Endothelial cell of umbilical vein (primary cell): ENCODE measurements around the gene NFKBIL1. TPM values are rescaled to one million over a fixed set of nuclear protein-coding genes. Genes with fewer than 3 reads are reported as not detected.

Experiments used
- BruUV-seq: library from RNA; stranded (reverse); fragments of 400-500 nt; replicated peaks from 2 replicates; lab custom pipeline; 2021; lab: Mats Ljungman, UMichigan
- CTCF ChIA-PET: fragments of 300-600, 350-600 bp; sonication (Branson Sonifier 250); formaldehyde crosslinking; loops from one replicate; lab custom pipeline; 2021; ENCODE audit warnings: antibody characterized with exemption, inconsistent platforms; lab: Charles Lee
- POLR2A ChIA-PET: fragments of 300-600, 350-600 bp; sonication (Branson Sonifier 250); formaldehyde crosslinking; loops from one replicate; lab custom pipeline; 2021; ENCODE audit warnings: antibody characterized with exemption, inconsistent platforms; lab: Charles Lee
- DNase-seq: peaks from one replicate; pipeline ENCODE4 v3.0.0-alpha.2; 2011; ENCODE audit warnings: low read depth, low spot score
- FAIRE-seq: peaks from 2 replicates; lab custom pipeline; 2011; peaks lifted over from hg19 to GRCh38; lab: Jason Lieb, UNC
- H2AFZ ChIP-seq: 2 replicates; pipeline ENCODE4 v1.6.0; 2012; ENCODE audit warnings: low read depth, low read length, control low read depth, inconsistent platforms
- H3K27ac ChIP-seq: 2 replicates; pipeline ENCODE4 v1.5.1; 2011; ENCODE audit warnings: low read depth, mild to moderate bottlenecking, control low read depth, low read length, moderate library complexity; ENCODE audit not compliant: insufficient read depth
- H3K27me3 ChIP-seq, 2 experiments: 2 replicates each; pipeline versions ENCODE4 v1.6.0 to v1.6.1; 2011; ENCODE audit warnings: low read length in 2 of 2, mixed read lengths in 1 of 2; ENCODE audit not compliant: control insufficient read depth in 2 of 2, insufficient read depth in 2 of 2
- H3K36me3 ChIP-seq, 2 experiments: 2 replicates in 1 of 2; 3 replicates in 1 of 2; pipeline ENCODE4 v1.5.1; 2011; ENCODE audit warnings: low read length in 2 of 2, mild to moderate bottlenecking in 1 of 2, moderate library complexity in 1 of 2; ENCODE audit not compliant: control insufficient read depth in 2 of 2, insufficient read depth in 2 of 2; ENCODE audit errors: extremely low read depth in 1 of 2
- H3K4me1 ChIP-seq: 3 replicates; pipeline ENCODE4 v1.5.1; 2011; ENCODE audit warnings: mild to moderate bottlenecking, low read length; ENCODE audit not compliant: control insufficient read depth, insufficient read depth; ENCODE audit errors: extremely low read depth
- H3K4me2 ChIP-seq: 2 replicates; pipeline ENCODE4 v1.6.1; 2011; ENCODE audit warnings: low read length, control low read depth, mixed read lengths; ENCODE audit not compliant: insufficient read depth
- H3K4me3 ChIP-seq, 3 experiments: fragments of 200-600 bp in 1 of 3; sonication (generic), shearing (Covaris generic) in 1 of 3; replicated peaks in 1 of 3; 2 replicates each; pipeline ENCODE4 v1.5.1; 2011 to 2016; ENCODE audit warnings: control low read depth in 3 of 3, low read length in 3 of 3, mild to moderate bottlenecking in 2 of 3, inconsistent platforms in 1 of 3, low read depth in 1 of 3, moderate library complexity in 1 of 3; ENCODE audit not compliant: insufficient read depth in 1 of 3
- H3K79me2 ChIP-seq: 2 replicates; pipeline ENCODE4 v1.6.0; 2012; ENCODE audit warnings: low read length, inconsistent platforms; ENCODE audit not compliant: control insufficient read depth, insufficient read depth
- H3K9ac ChIP-seq: replicated peaks from 2 replicates; pipeline ENCODE3; 2011; ENCODE audit warnings: low read length, control low read depth; ENCODE audit not compliant: insufficient read depth; ENCODE audit errors: extremely low read depth
- H3K9me1 ChIP-seq: replicated peaks from 3 replicates; pipeline ENCODE4 v1.6.0; 2011; ENCODE audit warnings: mild to moderate bottlenecking, low read length; ENCODE audit not compliant: control insufficient read depth, insufficient read depth; ENCODE audit errors: extremely low read depth
- H3K9me3 ChIP-seq: replicated peaks from 2 replicates; pipeline ENCODE4 v1.5.1; 2012; ENCODE audit warnings: low read length, inconsistent platforms; ENCODE audit not compliant: control insufficient read depth, insufficient read depth
- H4K20me1 ChIP-seq: replicated peaks from 2 replicates; pipeline ENCODE3; 2011; ENCODE audit warnings: mild to moderate bottlenecking, low read length; ENCODE audit not compliant: control insufficient read depth, insufficient read depth; ENCODE audit errors: extremely low read depth
- CTCF ChIP-seq, 2 donors: IDR thresholded peaks; 1 replicate in 1 of 2; 2 replicates in 1 of 2; pipeline ENCODE4 v1.5.1; 2011; ENCODE audit warnings: low read length in 2 of 2, mild to moderate bottlenecking in 2 of 2, moderate library complexity in 2 of 2, control low read depth in 1 of 2, inconsistent platforms in 1 of 2, low read depth in 1 of 2; ENCODE audit not compliant: insufficient read depth in 1 of 2; ENCODE audit errors: extremely low read depth in 1 of 2
- FOS ChIP-seq: IDR thresholded peaks from 2 replicates; pipeline ENCODE4 v1.6.1; 2011; ENCODE audit warnings: mild to moderate bottlenecking, low read length, moderate library complexity, borderline replicate concordance; ENCODE audit not compliant: insufficient read depth
- GATA2 ChIP-seq: IDR thresholded peaks from 2 replicates; pipeline ENCODE4 v1.7.0; 2011; ENCODE audit warnings: low read depth, mild to moderate bottlenecking, moderate library complexity, mixed read lengths, low read length; ENCODE audit not compliant: insufficient read length, insufficient read depth
- JUN ChIP-seq: IDR thresholded peaks from 2 replicates; pipeline ENCODE4 v1.6.1; 2011; ENCODE audit warnings: borderline replicate concordance, low read depth; ENCODE audit not compliant: insufficient read length, insufficient read depth
- POLR2A ChIP-seq: IDR thresholded peaks from 2 replicates; pipeline ENCODE4 v1.6.1; 2012; ENCODE audit warnings: low read depth, mild to moderate bottlenecking, control low read depth, low read length
- dilution Hi-C: fragments of 300-500 bp; cut with MboI; formaldehyde crosslinking; loops from one replicate; pipeline ENCODE4 v1.15.0; 2019; ENCODE audit warnings: low sequenced_read_pairs; ENCODE audit not compliant: extremely low pct_ligation_motif_present
- intact Hi-C: fragments of 100-400 bp; cut with micrococcal nuclease; formaldehyde crosslinking; loops from one replicate; pipeline ENCODE4 v1.10.0; 2022
- polyA plus RNA-seq, 4 experiments: library from polyadenylated mRNA; depleted of rRNA in 3 of 4; stranded (reverse) in 3 of 4; unstranded in 1 of 4; fragments of >200 nt; gene quantifications; 2 replicates each; pipeline versions ENCODE4 v1.2.1 to v1.2.3, GENCODE V29; 2011 to 2012; ENCODE audit warnings: missing spikeins in 1 of 4
- total RNA-seq: library from RNA; stranded (reverse); gene quantifications from 2 replicates; pipeline ENCODE4 v1.2.3, GENCODE V29; 2021

The NFKBIL1 gene
- total and polyA plus RNA-seq, 2 donors (not counting 3 experiments of a cell fraction or from before 2014, with no cell fraction given): 9.9 to 15.5 TPM

GRCh38 chr6:31531771-31532643, 15.4 kb upstream of the NFKBIL1 start:
- DNase-seq (no peak), FAIRE-seq (peak; percentile 56)
- POLR2A ChIA-PET: interaction anchor here (0.8 to 1.6 kb wide), 2 partner anchors 10 to 37 kb away, joined by 3 to 4 read pairs; partner anchors contain the start of gene DDX39B
- intact Hi-C loops: no loop called here
- Histone ChIP-seq H3K9ac (no peak overlapping the region), H3K36me3 (peaks cover 39 to 56% of the 10 kb centered on the region in 2 experiments), H2AFZ (no peak overlapping the region), H3K27ac (no peak overlapping the region), H3K4me3 (no peak overlapping the region), H3K27me3 (no peaks in the 10 kb centered on the region), H3K4me1 (peaks cover 5% of the 10 kb centered on the region), H3K4me2 (no peak overlapping the region), H3K9me1 (no peaks in the 10 kb centered on the region), H4K20me1 (no peaks in the 10 kb centered on the region), H3K9me3 (no peaks in the 10 kb centered on the region), H3K79me2 (peaks cover 38% of the 10 kb centered on the region)
- CTCF ChIA-PET: interaction anchor here (1.0 to 1.6 kb wide), 4 partner anchors 10 to 49 kb away, joined by 3 to 7 read pairs (median 4); partner anchors contain the start of gene DDX39B
- no TSS peak for BruUV-seq
- TF ChIP-seq FOS (no peak), CTCF (IDR thresholded peaks at IDR 0.05; ENCODE audit: extremely low read depth in 1 of 2, insufficient read depth in 1 of 2, low read depth in 1 of 2, low read length in 2 of 2) (no peak), GATA2 (no peak), JUN (no peak), POLR2A (peak; percentile 26)
- dilution Hi-C loops: no loop called here
